Gastrocnemius medialis (tissue), 4 donors: Measurements from ENCODE around the gene WRAP53.

Source experiments
- POLR2A ChIP-seq, 2 donors: fragments of 450-650 bp; IDR thresholded peaks; one replicate each; pipeline ENCODE4 v1.6.1; 2017; ENCODE audit warnings: antibody characterized with exemption in 2 of 2, mild to moderate bottlenecking in 2 of 2, moderate library complexity in 2 of 2
- TF ChIP-seq, protein P1 (sequence below), 5 experiments: fragments of 450-650 bp in 3 of 5; fragments of 200-600 bp in 2 of 5; sonication (generic) in 2 of 5; IDR thresholded peaks in 4 of 5; conservative IDR thresholded peaks in 1 of 5; 1 replicate in 4 of 5; 2 replicates in 1 of 5; pipeline ENCODE4 v1.5.1; 2016 to 2019; ENCODE audit warnings: antibody characterized with exemption in 5 of 5, mild to moderate bottlenecking in 3 of 5, moderate library complexity in 3 of 5

DNA sequence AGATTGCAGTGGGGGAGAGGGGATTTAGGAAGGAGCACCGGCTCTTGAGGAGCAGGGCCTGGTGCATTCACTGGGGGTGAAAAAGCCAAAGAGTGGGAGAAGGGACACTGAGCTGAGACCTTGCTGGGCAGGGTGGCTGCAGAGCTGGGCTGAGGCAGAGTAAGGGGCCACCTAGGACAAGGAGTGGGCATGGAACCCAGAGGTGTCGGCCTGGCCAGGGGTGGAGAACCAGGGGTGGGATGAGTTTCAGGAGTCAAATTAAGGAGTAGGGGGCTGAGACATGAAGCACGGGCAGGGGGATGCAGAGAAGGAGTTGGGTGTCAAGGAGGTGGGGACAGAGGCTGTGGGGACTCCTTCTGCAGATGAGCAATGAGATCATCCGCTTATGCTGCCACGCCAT lies 49.3 kb downstream of the WRAP53 start:
- TF ChIP-seq, protein P1, sequence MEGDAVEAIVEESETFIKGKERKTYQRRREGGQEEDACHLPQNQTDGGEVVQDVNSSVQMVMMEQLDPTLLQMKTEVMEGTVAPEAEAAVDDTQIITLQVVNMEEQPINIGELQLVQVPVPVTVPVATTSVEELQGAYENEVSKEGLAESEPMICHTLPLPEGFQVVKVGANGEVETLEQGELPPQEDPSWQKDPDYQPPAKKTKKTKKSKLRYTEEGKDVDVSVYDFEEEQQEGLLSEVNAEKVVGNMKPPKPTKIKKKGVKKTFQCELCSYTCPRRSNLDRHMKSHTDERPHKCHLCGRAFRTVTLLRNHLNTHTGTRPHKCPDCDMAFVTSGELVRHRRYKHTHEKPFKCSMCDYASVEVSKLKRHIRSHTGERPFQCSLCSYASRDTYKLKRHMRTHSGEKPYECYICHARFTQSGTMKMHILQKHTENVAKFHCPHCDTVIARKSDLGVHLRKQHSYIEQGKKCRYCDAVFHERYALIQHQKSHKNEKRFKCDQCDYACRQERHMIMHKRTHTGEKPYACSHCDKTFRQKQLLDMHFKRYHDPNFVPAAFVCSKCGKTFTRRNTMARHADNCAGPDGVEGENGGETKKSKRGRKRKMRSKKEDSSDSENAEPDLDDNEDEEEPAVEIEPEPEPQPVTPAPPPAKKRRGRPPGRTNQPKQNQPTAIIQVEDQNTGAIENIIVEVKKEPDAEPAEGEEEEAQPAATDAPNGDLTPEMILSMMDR (IDR thresholded peaks at IDR 0.05 in 4 of 5, conservative IDR thresholded peaks at IDR 0.05 in 1 of 5): no peak
- no peak for TF ChIP-seq POLR2A (IDR thresholded peaks at IDR 0.05)
